DOHH2 (cell line): Measurements from ENCODE around the gene DNER.

Source experiments
- H3F3A ChIP-seq: fragments of 200-600 bp; sonication (generic), shearing (Covaris generic); 2 replicates; pipeline ENCODE4 v1.6.0; 2016; ENCODE audit warnings: antibody characterized with exemption, mild to moderate bottlenecking; ENCODE audit not compliant: control insufficient read depth, insufficient read depth
- H3K27ac ChIP-seq: fragments of 200-600 bp; sonication (generic); 2 replicates; pipeline ENCODE4 v1.5.1; 2014; ENCODE audit warnings: low read depth, mild to moderate bottlenecking, low read length, moderate library complexity
- H3K27me3 ChIP-seq: fragments of 200-600 bp; sonication (generic); 2 replicates; pipeline ENCODE4 v1.6.1; 2014; ENCODE audit warnings: mild to moderate bottlenecking, low read length, mixed read lengths; ENCODE audit not compliant: control insufficient read depth
- H3K36me3 ChIP-seq: fragments of 200-600 bp; sonication (generic); 2 replicates; pipeline ENCODE4 v1.6.1; 2014; ENCODE audit warnings: mild to moderate bottlenecking, low read length, moderate library complexity, mixed read lengths; ENCODE audit not compliant: control insufficient read depth
- H3K4me1 ChIP-seq: fragments of 200-600 bp; sonication (generic); 2 replicates; pipeline ENCODE4 v1.6.1; 2014; ENCODE audit warnings: mild to moderate bottlenecking, low read length, mixed read lengths; ENCODE audit not compliant: control insufficient read depth
- H3K4me2 ChIP-seq: fragments of 200-600 bp; sonication (generic); 2 replicates; pipeline ENCODE4 v1.6.0; 2014; ENCODE audit warnings: mild to moderate bottlenecking, low read length, moderate library complexity
- H3K4me3 ChIP-seq: fragments of 200-600 bp; sonication (generic); 2 replicates; pipeline ENCODE4 v1.5.1; 2014; ENCODE audit warnings: mild to moderate bottlenecking, low read length, mixed read lengths
- H3K79me2 ChIP-seq: fragments of 200-600 bp; sonication (generic); 2 replicates; pipeline ENCODE4 v1.6.1; 2014; ENCODE audit warnings: mild to moderate bottlenecking, low read length, mixed read lengths; ENCODE audit not compliant: control insufficient read depth
- H3K9me2 ChIP-seq: fragments of 200-600 bp; sonication (generic); replicated peaks from 2 replicates; pipeline ENCODE4 v1.6.1; 2014; ENCODE audit warnings: mild to moderate bottlenecking, low read length, mixed read lengths; ENCODE audit not compliant: control insufficient read depth
- H3K9me3 ChIP-seq: fragments of 200-600 bp; sonication (generic); 2 replicates; pipeline ENCODE4 v1.6.1; 2014; ENCODE audit warnings: antibody characterized with exemption, low read length, mixed read lengths; ENCODE audit not compliant: control insufficient read depth, insufficient read depth
- H4K20me1 ChIP-seq: fragments of 200-600 bp; sonication (generic); 2 replicates; pipeline ENCODE4 v1.6.0; 2014; ENCODE audit warnings: low read depth, mild to moderate bottlenecking, antibody characterized with exemption, low read length, moderate library complexity; ENCODE audit not compliant: control insufficient read depth, insufficient read depth
- EZH2phosphoT487 ChIP-seq: fragments of 200-600 bp; sonication (generic); IDR thresholded peaks from 2 replicates; pipeline ENCODE4 v1.6.1; 2017; ENCODE audit warnings: borderline replicate concordance, mild to moderate bottlenecking, antibody characterized with exemption, low read length, moderate library complexity, mixed read lengths
- TF ChIP-seq, protein P1 (sequence below): fragments of 200-600 bp; sonication (generic); IDR thresholded peaks from one replicate; pipeline ENCODE4 v1.5.1; 2014; ENCODE audit warnings: antibody characterized with exemption, mild to moderate bottlenecking, low read depth, low read length; ENCODE audit not compliant: poor library complexity, severe bottlenecking

The DNER gene

DNA sequence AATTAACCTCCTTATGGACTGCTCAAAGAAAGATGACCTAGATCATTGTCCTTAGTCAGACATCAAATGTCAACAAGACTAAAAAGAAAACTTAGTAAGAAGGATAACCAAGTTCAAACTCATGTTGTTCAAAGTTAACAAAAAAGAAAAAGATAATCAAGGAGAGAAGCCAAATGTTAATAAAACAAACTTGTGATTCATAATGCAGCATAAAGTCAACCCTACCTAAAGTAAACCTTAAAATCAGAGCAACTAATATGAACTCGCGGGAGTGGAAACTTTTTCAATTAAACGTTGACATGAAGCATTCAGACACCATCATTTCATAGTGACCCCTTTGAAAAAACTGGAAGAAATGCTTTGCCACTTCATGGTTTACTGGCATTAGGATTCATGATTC lies 52.9 kb downstream of the DNER start:
- TF ChIP-seq, protein P1, sequence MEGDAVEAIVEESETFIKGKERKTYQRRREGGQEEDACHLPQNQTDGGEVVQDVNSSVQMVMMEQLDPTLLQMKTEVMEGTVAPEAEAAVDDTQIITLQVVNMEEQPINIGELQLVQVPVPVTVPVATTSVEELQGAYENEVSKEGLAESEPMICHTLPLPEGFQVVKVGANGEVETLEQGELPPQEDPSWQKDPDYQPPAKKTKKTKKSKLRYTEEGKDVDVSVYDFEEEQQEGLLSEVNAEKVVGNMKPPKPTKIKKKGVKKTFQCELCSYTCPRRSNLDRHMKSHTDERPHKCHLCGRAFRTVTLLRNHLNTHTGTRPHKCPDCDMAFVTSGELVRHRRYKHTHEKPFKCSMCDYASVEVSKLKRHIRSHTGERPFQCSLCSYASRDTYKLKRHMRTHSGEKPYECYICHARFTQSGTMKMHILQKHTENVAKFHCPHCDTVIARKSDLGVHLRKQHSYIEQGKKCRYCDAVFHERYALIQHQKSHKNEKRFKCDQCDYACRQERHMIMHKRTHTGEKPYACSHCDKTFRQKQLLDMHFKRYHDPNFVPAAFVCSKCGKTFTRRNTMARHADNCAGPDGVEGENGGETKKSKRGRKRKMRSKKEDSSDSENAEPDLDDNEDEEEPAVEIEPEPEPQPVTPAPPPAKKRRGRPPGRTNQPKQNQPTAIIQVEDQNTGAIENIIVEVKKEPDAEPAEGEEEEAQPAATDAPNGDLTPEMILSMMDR, result no peak
- no peak for TF ChIP-seq EZH2phosphoT487
- Histone ChIP-seq H3K9me2 (no peaks in the 10 kb centered on the region), H3K27ac (no peak overlapping the region), H3K79me2 (no peaks in the 10 kb centered on the region), H3K4me2 (no peak overlapping the region), H3K27me3 (no peaks in the 10 kb centered on the region), H3K36me3 (no peaks in the 10 kb centered on the region), H4K20me1 (no peaks in the 10 kb centered on the region), H3K4me1 (peaks cover 5% of the 10 kb centered on the region; the same call in 1 of the 2 replicates), H3F3A (no peaks in the 10 kb centered on the region), H3K9me3 (no peaks in the 10 kb centered on the region), H3K4me3 (no peak overlapping the region)

DNA sequence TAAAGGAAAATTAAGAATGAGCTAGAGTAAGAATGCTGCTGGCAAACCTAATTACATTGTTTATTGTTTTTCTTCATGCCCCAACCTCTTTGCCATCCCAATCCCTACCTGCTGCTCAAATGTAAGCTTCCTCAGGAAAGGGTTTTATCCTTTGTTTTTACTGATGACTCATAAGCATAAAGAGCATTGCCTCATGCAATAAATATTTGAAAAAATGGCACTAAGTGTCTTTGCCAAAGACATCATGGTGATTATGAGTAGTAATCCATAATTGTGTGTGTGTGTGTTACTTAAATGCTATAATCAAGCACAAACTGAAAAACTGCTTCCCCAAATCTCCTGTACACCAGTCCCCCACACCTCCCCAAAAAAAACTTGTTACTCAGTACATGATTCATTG lies 53.4 kb downstream of the DNER start:
- H4K20me1 ChIP-seq, result no peaks in the 10 kb centered on the region
- peaks cover 5% of the 10 kb centered on the region; the same call in 1 of the 2 replicates for H3K4me1 ChIP-seq
- H3K36me3 ChIP-seq, result no peaks in the 10 kb centered on the region
- no peaks in the 10 kb centered on the region for H3K27me3 ChIP-seq
- TF ChIP-seq, protein P1, result no peak
- no peak for TF ChIP-seq EZH2phosphoT487
- H3F3A ChIP-seq, result no peaks in the 10 kb centered on the region
- H3K4me3 ChIP-seq, result no peak overlapping the region
- H3K27ac ChIP-seq, result no peak overlapping the region
- no peaks in the 10 kb centered on the region for H3K9me3 ChIP-seq
- H3K9me2 ChIP-seq, result no peaks in the 10 kb centered on the region
- no peaks in the 10 kb centered on the region for H3K79me2 ChIP-seq
- no peak overlapping the region for H3K4me2 ChIP-seq

DNA sequence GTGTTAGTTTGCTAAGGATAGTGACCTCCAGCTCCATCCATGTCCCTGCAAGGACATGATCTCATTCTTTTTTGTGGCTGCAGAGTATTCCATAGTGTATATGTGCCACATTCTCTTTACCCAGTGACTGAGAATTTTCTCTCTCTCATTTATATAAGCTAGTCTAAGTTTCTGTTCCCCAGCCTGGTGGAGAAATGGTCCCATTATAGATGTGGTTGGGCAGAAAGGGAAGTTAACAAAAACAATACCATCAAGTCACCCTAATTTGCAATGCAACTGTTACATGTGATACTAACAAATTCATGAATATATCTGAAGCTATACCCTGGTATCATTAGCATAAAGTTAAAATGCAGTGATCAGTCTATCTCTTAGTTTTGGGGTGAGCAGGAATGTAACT lies 54.0 kb downstream of the DNER start:
- H3K79me2 ChIP-seq, result no peaks in the 10 kb centered on the region
- no peaks in the 10 kb centered on the region for H3K36me3 ChIP-seq
- H3K9me3 ChIP-seq, result no peaks in the 10 kb centered on the region
- no peaks in the 10 kb centered on the region for H4K20me1 ChIP-seq
- no peak for TF ChIP-seq EZH2phosphoT487
- TF ChIP-seq, protein P1, result no peak
- H3K4me2 ChIP-seq, result no peak overlapping the region
- no peak overlapping the region for H3K4me3 ChIP-seq
- no peaks in the 10 kb centered on the region for H3K9me2 ChIP-seq
- no peak overlapping the region for H3K27ac ChIP-seq
- H3K4me1 ChIP-seq, result peaks cover 5% of the 10 kb centered on the region; the same call in 1 of the 2 replicates
- H3K27me3 ChIP-seq, result no peaks in the 10 kb centered on the region
- no peaks in the 10 kb centered on the region for H3F3A ChIP-seq
